ENCODE data around the gene HMX3.

HMX3 gene

DNA sequence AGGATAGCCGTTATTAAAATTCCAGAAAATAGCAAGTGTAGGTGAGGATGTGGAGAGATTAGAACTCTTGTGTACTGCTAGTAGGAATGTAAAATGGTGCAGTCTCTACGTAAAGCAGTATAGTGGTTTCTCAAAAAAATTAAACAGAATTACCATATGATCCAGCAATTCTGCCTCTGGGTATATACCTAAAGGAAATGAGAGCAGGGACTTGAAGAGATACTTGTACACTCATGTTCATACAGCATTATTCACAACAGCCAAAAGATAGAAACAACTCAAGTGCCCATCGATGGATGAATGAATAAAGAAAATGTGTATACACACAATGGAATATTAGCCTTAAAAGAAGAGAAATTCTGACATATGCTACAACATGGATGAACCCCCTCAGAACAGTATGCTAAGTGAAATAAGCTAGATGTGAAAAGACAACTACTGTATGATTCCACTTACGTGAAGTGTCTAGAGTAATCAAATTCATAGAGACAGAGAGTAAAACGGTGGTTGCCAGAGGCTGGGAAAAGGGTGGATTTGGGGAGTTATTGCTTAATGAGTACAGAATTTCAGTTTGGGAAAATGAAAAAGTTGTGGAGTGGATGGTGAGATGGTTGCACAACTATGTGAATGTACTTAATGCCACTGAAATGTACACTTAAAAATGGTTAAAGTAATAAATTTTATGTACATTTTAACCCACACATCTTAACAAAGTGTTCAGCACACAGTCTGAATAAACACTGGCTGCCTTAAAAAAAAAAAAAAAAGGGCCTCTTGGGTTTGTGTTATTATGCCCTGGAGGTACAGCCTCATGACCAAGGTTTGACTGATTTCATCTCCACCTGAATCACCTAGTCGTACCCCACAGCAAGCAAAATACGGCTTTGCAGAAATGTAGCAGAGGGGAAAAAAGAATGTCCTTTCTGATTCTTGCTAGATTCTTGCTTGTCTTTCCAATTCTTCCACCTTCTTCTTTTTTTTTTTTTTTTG, 44.6 kb downstream of the HMX3 start:
- no peak for FAIRE-seq

DNA sequence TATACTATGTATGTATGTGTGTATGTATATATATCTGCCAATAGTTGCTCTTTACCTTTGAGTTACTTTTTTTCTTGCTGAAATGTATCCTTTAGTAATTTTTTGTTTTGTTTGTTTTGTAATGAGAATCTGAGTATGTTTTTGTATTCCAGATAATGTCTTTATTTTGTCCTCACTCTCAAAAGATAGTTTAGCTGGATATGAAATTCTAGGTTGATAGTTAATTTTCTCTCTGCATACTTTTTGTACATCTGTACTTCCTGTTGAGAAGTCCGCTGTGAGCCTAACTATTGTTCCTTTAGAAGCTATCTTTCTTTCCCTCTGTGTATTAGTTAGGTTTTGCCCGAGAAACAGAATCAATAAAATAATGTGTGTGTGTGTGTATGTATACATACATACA, 48.0 kb downstream of the HMX3 start:
- FAIRE-seq: peak; percentile 90

DNA sequence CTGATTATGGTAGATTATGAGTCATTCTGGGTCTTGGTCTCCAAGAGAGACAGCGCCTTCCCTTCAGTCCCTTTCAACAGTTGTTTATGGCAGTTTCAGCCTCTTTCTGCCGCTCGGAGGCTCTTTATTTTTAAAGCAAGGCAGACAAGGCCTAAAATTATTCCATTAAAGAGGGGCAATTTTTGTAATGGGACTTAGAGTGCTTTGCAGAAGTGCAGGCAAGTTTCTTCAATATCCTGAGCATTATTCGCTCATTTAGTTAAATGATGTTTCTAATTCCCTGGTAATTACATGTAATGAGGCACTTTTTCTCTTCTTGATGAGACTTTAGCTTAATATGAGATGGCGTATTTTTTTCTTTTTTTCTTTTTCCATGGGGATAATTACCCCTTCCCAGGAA, 52.0 kb downstream of the HMX3 start:
- no peak for FAIRE-seq
